ENCODE data around the gene PIP4K2A.
"Not testable (repeated sequence)": the region's sequence is repeated elsewhere in the genome, so short reads cannot be mapped to it uniquely, and the experiment has no call there.

The PIP4K2A gene

DNA sequence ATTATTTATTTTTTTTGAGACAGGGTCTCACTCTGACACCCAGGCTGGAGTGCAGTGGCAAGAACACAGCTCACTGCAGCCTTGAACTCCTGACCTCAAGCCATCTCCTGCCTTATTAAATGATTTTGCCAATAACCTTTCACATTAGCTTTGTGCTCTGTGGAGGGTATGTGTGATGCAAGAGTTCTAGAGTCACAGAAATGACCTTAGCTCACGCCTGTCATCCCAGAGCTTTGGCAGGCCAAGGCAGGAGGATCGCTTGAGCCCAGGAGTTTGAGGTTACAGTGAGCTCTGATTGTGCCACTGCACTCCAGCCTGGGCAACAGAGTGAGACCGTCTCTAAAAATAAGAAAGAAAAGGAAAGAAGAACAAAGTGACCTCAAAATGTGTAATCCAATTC lies 4.3 kb upstream of the PIP4K2A start:
- DNase-seq = not testable (repeated sequence)

DNA sequence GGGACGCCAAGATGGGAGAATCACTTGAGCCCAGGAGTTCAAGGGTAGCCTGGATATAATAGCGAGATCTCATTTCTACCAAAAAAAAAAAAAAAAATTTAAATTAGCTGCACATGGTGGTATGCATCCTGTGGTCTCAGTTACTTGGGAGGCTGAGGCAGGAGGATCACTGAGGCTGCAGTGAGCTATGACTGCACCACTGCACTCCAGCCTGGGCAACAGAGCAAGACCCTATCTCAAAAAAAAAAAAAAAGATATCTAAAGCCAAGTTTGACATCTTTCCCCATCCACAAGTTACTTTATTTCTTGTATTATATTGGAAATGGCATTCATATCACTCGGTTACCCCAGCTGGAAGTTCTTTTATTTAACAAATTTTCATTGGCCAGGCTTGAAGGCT lies 3.4 kb upstream of the PIP4K2A start:
- DNase-seq = no peak

GRCh38 chr10:22716943-22717342 lies 2.6 kb upstream of the PIP4K2A start:
- DNase-seq = no peak

- no peak for DNase-seq
Observed at GRCh38 chr10:22715290-22715625, 880 bp upstream of the PIP4K2A start.

- DNase-seq = peak in 1 of 2 donors; percentile 30
Observed at GRCh38 chr10:22713853-22714478, 412 bp downstream of the PIP4K2A start.

DNA sequence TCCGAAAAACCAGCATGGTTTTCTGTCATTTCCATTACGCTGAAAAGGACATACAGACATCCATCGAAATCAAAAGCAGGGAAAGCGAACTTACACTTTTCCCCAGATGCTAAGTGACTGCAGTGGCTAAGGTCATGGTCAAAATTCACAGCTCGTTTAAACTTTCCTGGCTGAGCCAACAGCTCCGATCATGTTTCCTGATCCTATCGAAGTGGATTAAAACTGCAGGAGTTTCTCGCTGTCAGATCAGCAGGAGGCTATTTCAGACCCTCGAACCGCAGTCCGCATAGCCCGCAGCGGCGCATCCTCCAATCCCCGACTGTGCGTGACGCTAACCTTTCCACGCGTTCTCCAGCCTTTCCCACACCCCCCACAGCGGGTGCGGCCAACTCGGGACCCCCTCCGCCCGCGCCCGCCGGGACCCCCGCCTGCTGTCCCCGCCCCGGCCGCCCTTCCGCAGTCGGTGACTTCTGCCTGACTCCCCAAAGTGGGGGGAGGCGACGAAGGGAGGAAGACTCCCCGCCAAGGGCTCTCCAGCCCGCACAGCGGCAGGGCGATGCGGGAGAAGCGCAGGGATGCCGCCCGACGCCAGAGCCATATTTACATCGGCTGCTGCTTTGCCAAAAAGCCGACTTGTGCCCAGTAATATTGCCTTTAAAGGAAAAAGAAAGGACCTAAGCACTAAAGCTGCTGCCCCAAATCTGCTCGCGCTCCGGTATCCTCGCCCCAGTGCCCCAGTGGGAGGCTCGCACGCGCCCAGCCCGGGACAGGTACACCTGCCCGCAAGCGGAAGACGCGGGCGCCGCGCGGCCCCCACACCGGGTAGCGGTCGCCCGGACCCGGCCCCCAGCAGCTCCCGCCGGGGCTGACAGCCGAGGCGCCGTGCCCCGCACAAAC lies 1.2 kb downstream of the PIP4K2A start:
- DNase-seq = peak; percentile 12 to 15

DNA sequence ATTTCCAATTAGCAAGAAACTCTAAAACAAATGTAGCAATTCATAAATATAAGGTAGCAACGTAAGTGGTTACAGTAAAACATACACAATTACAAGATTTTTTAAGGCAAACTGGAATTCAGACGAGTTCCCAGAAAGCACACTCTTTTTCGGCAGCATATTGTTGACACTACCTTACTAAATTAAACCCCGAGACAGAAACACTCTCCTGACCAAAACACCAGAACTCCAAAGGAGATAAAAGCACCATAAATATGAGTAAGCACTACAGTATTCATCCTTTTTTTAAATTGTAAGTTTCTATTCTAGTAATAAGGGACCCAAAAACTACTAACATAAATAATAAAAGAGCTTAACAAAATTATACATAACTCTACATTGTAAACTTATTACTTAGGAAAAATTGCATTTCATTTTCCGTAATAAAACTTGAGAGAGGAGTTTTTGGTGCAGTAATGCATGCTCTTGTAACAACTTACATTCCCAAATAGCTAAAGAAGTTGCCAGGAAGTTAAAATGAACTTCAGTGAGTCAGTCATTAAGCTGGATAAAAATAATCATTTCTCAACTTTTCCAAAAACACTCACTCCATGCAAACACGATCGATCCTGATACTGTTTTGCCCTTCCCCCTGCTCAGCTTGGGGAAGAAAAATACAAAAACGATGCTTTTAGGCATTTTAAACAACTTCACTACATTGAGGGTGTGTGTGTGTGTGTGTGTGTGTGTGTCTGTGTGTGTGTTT lies 2.0 kb downstream of the PIP4K2A start:
- no peak for DNase-seq

GRCh38 chr10:22711373-22711772 lies 3.0 kb downstream of the PIP4K2A start:
- no peak for DNase-seq

DNA sequence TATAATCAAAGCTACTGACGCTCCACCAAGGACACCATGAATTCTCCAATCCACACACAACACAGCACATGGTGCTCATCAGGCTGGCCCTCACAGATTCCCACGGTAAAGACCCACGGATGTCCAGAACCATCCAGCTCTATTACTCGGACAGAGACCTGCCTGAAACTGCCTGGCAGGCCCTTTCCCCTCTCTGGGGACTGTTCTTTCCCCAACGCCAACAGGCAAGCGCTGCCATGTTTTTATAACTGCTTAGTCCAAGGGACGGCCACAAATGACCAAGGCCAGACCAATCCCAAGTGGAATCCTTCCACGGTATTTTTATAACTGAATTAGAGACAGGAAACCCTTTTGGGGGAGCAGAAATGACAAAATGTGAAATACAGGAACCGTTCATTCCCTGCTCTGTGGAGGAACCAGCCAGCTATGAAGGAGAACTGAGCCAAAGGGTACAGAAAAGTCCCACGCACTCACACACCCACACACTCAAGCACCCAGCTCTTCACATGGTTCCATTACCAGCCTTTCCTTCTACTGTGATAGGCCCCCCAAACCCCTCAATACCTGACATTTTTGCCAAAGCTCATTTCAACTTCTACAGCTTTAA lies 4.1 kb downstream of the PIP4K2A start:
- DNase-seq = peak; percentile 76 to 88

GRCh38 chr10:22708772-22709171 lies 5.6 kb downstream of the PIP4K2A start:
- DNase-seq = no peak

DNA sequence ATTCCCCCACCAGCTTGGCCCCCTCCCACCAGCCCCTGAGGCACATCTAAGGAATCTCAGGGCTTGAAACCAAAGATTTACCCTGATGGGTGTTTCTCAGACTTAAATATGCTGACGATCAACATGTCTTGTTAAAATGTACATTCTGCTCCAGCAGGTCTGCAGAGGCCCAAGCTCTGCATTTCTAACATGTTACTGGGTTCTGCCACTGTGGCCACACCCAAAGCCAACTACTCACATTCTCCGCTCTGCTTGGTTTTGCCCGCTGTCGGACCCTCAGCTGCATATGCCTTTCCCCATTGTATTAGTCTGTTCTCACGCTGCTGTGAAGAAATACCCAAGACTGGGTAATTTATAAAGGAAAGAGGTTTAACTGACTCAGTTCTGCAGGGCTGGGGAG lies 8.9 kb downstream of the PIP4K2A start:
- no peak for DNase-seq

DNA sequence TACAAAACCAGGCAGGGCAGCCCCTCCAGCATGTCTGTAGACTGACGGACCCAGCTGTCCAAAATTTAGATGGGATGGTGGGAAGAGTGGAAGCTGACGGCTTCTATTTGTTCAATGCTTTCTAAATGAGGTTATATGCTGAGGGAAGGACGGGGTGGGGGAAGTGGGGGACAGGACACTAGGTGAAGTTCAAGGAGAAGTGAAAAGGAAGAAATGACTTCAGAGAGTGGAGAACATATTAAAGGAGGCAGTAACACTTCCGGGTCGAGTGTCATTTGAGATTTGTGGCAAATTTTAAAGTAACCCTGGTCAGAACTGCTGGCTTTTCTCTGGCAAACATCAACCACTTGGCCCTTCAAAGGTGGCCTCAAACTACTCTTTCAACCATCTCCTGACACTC lies 9.4 kb downstream of the PIP4K2A start:
- peak in 1 of 2 donors; percentile 25 for DNase-seq

GRCh38 chr10:22704471-22704911 lies 9.9 kb downstream of the PIP4K2A start:
- peak; percentile 60 to 63 for DNase-seq

DNA sequence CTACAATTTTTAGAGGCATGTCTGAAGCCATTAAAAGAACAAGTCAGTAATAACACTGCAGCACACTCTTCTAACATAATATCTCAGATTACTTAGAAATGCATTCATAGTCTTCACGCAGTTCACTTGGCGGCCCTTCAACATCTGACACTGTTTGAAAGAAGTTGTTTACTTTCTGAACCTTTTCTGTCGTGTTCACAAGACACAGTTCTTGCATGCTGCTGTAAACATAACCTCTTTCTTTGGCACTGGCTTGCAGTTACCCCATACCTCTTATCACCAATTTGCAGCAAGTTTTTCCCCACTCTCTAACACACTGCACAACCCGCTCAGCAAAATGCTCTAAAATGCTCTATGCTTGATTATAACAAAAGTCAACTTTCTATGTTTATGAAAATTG lies 12.0 kb downstream of the PIP4K2A start:
- DNase-seq = no peak

GRCh38 chr10:22701132-22701826 lies 13.1 kb downstream of the PIP4K2A start:
- DNase-seq = no peak

- DNase-seq = no peak
Observed at GRCh38 chr10:22700489-22700888, 13.9 kb downstream of the PIP4K2A start.

DNA sequence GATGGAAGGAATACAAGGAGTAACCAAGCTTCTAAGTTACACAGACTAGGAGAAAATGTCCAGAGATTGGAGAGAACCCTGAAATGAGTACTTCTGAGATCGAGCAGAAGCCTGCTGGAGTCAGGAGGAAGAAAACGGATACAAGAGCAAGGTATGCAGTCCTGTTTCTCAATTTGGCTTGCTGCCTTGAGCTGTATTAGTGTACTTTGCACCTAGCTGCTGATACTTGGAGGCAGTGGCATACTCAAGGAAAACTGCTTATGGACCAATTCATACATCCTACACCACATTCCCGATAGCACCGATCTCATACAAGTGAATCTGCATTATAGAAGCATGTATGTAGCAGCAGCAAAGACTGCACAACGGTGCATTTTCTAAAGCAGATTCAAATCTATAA lies 14.4 kb downstream of the PIP4K2A start:
- no peak for DNase-seq

DNA sequence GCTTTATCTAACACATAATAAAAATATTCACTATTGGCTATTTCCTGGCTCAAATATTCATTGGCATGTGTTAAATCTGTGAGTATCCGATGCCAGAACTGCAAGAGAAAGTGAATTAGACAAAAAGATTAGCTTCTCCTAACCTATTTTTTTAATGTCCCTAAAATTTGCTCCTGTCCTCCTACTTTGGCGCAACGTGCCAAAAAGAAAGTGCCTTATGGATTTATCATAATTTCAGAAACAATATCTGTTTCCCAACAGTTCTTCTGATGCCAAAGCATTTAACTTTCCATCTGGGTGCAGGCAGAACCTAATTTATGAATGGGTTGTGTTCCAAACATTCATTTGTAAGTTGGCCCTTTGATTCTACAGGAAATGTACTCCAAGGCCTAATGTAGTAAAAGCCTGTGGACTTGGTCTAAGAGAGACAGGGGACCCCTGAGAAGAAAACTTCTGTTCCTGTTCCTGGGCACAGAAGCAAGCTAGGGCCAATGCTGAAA lies 15.4 kb downstream of the PIP4K2A start:
- DNase-seq = no peak

DNA sequence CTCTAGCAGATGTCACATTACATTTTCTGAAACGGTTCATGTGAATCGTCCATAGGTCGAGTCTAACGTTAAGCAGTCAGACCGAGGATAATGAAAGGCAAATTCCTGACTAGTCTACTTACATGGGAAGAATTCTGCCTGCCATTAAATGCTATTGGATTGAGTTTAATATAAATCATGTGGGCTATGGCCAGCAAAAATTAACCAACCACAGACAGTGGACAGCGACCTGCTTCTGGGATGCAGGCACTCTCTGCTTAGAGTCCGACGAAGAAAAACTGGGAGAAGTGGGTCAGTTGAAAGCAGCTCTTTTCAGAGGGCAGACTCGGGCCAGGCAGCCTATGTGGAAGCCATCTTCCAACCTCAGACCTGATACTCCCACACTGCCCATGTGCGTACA lies 16.6 kb downstream of the PIP4K2A start:
- no peak for DNase-seq

DNA sequence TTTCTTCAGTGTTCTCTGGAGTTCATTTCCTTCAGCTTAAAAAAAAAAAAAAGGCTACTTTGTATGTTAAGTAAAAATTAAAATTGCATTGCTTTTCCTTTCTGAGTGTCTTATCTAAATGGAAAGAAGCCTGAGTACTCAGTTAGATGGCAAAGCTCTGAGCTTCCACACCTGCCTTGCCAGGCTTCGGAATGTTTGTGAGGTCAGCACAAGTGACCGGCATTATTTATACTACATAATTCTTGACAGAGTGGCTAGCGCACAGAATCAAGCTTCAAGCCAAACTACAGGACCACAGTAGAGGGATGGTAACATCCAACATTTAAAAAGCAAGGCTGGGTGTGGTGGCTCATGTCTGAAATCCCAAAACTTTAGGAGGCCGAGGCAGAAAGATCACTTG lies 17.3 kb downstream of the PIP4K2A start:
- no peak for DNase-seq

GRCh38 chr10:22693860-22694259 lies 20.5 kb downstream of the PIP4K2A start:
- no peak for DNase-seq

- peak; percentile 70 to 80 for DNase-seq
Observed at GRCh38 chr10:22693371-22693784, 21.0 kb downstream of the PIP4K2A start.
